Measurements from ENCODE around the gene CYFIP2. TPM values are rescaled to one million over a fixed set of nuclear protein-coding genes. Genes with fewer than 3 reads are reported as not detected.

Gene CYFIP2
- total RNA-seq, 1 donor = 6.5 TPM

DNA sequence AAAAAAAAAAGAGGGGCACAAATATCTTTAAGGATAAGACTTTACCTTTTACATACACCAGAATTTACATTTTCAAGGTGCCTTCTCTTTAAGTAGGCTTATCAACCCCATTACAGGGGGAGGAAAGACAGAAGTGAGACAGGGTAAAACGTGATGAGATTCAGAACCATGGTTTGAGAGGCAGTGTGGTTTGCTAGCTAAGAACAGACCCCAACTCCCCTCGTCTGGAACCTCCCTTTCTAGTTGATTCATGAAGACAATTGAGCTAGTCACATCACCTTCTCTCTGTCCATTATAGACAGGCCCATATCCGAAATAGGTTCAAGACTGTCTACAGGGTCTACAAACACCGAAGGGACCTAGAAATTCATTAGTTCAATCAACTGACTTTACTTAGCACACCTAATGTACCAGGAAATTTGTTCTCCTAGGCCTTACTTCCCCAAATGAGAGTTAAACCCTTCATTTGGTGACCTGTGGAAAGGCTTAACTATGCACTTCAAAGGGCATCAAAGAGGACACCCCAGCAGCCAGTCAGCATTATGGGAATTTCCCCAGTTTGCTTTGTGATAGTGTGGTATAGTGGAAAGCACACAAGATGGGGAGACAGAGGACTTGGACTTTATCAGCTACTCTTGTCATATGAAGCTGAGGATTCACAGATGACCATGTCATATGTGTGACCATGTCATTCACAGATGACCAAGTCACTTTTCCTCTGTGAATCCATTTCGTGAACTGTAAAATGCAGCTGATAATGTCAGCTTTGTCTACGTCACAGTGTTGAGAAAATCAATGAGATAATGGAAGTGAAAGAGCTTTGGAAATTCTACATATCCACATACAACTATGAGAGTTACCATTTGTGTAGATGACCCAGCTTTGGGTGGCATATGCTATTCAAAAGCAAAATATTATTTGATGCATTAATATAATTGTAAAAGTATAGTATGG is 40.2 kb upstream of the CYFIP2 start:
- TF ChIP-seq CTCF (IDR thresholded peaks at IDR 0.05; ENCODE audit: extremely low read depth, low read depth, low read length) = no peak
- no peaks in the 10 kb centered on the region for H3K36me3 ChIP-seq (ENCODE audit: insufficient read depth, low read length)
- no peaks in the 10 kb centered on the region for H3K79me2 ChIP-seq (ENCODE audit: insufficient read depth, low read length)
- no peak overlapping the region for H3K27ac ChIP-seq (ENCODE audit: low read depth, low read length)
- H3K4me1 ChIP-seq (ENCODE audit: insufficient read depth, low read length) = peaks cover 6% of the 10 kb centered on the region
- no peak overlapping the region for H3K4me3 ChIP-seq (ENCODE audit: insufficient read depth, low read length)
- H3K9me3 ChIP-seq (ENCODE audit: low read depth, low read length) = no peaks in the 10 kb centered on the region
- no peaks in the 10 kb centered on the region for H3K27me3 ChIP-seq (ENCODE audit: insufficient read depth, low read length)
- H4K20me1 ChIP-seq (ENCODE audit: insufficient read depth, low read length) = no peaks in the 10 kb centered on the region
- no peak overlapping the region for H2AFZ ChIP-seq (ENCODE audit: low read length)
- DNase-seq (ENCODE audit: insufficient read length, low spot score, missing footprints) = no peak
- no peak overlapping the region for H3K4me2 ChIP-seq (ENCODE audit: insufficient read depth, low read length)

DNA sequence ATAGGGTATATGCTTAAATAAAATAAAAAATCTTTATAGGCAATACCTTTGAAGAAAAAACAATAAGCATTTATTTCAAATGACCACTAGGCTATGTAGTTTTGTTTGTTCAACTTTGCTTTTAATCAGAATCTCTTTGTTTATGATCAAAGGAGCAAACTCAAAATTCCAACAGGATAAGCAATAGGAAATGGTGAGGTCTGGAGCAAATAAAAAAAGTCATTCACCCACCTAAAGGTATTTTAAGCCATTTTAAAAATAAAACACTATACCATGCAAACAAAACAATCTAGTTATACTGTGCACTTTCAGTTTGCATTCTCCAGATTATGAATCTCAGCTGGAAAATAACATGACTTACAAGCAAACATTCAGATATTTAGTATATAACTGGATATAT is 35.3 kb upstream of the CYFIP2 start:
- H3K27ac ChIP-seq (ENCODE audit: low read depth, low read length) = no peak overlapping the region
- H3K4me2 ChIP-seq (ENCODE audit: insufficient read depth, low read length) = no peak overlapping the region
- no peaks in the 10 kb centered on the region for H3K79me2 ChIP-seq (ENCODE audit: insufficient read depth, low read length)
- H3K4me1 ChIP-seq (ENCODE audit: insufficient read depth, low read length) = no peaks in the 10 kb centered on the region
- no peaks in the 10 kb centered on the region for H4K20me1 ChIP-seq (ENCODE audit: insufficient read depth, low read length)
- no peaks in the 10 kb centered on the region for H3K36me3 ChIP-seq (ENCODE audit: insufficient read depth, low read length)
- no peak overlapping the region for H2AFZ ChIP-seq (ENCODE audit: low read length)
- no peak for DNase-seq (ENCODE audit: insufficient read length, low spot score, missing footprints)
- no peaks in the 10 kb centered on the region for H3K9me3 ChIP-seq (ENCODE audit: low read depth, low read length)
- no peak overlapping the region for H3K4me3 ChIP-seq (ENCODE audit: insufficient read depth, low read length)
- no peak for TF ChIP-seq CTCF (IDR thresholded peaks at IDR 0.05; ENCODE audit: extremely low read depth, low read depth, low read length)
- H3K27me3 ChIP-seq (ENCODE audit: insufficient read depth, low read length) = no peaks in the 10 kb centered on the region

- Histone ChIP-seq H3K4me2 (ENCODE audit: insufficient read depth, low read length) (no peak overlapping the region), H4K20me1 (ENCODE audit: insufficient read depth, low read length) (no peaks in the 10 kb centered on the region), H3K4me1 (ENCODE audit: insufficient read depth, low read length) (no peaks in the 10 kb centered on the region), H3K79me2 (ENCODE audit: insufficient read depth, low read length) (no peaks in the 10 kb centered on the region), H3K27me3 (ENCODE audit: insufficient read depth, low read length) (no peaks in the 10 kb centered on the region), H3K27ac (ENCODE audit: low read depth, low read length) (no peak overlapping the region), H3K36me3 (ENCODE audit: insufficient read depth, low read length) (no peaks in the 10 kb centered on the region), H2AFZ (ENCODE audit: low read length) (no peak overlapping the region), H3K4me3 (ENCODE audit: insufficient read depth, low read length) (no peak overlapping the region), H3K9me3 (ENCODE audit: low read depth, low read length) (no peaks in the 10 kb centered on the region)
- TF ChIP-seq CTCF (IDR thresholded peaks at IDR 0.05; ENCODE audit: extremely low read depth, low read depth, low read length) = no peak
- DNase-seq (ENCODE audit: insufficient read length, low spot score, missing footprints) = no peak
Observed at GRCh38 chr5:157232706-157233105, 33.2 kb upstream of the CYFIP2 start.

- Histone ChIP-seq H2AFZ (ENCODE audit: low read length) (no peak overlapping the region), H3K27me3 (ENCODE audit: insufficient read depth, low read length) (no peaks in the 10 kb centered on the region), H3K4me2 (ENCODE audit: insufficient read depth, low read length) (no peak overlapping the region), H3K36me3 (ENCODE audit: insufficient read depth, low read length) (no peaks in the 10 kb centered on the region), H3K27ac (ENCODE audit: low read depth, low read length) (no peak overlapping the region), H3K4me3 (ENCODE audit: insufficient read depth, low read length) (no peak overlapping the region), H4K20me1 (ENCODE audit: insufficient read depth, low read length) (no peaks in the 10 kb centered on the region), H3K4me1 (ENCODE audit: insufficient read depth, low read length) (no peaks in the 10 kb centered on the region), H3K9me3 (ENCODE audit: low read depth, low read length) (no peaks in the 10 kb centered on the region), H3K79me2 (ENCODE audit: insufficient read depth, low read length) (no peaks in the 10 kb centered on the region)
- no peak for TF ChIP-seq CTCF (IDR thresholded peaks at IDR 0.05; ENCODE audit: extremely low read depth, low read depth, low read length)
- DNase-seq (ENCODE audit: insufficient read length, low spot score, missing footprints) = no peak
Observed at GRCh38 chr5:157233515-157233914, 32.4 kb upstream of the CYFIP2 start.
